SK-N-SH (cell line): ENCODE results near the gene CASP8. TPM values are rescaled to one million over a fixed set of nuclear protein-coding genes. Genes with fewer than 3 reads are reported as not detected.

ENCODE experiments used
- CTCF ChIA-PET: fragments of 300-600, 350-600 bp; formaldehyde crosslinking; extraction: SDS; loops from one replicate; lab custom pipeline; 2021; lab: Yijun Ruan, JAX
- POLR2A ChIA-PET: fragments of 350-600 bp; sonication (Branson Sonifier 250); formaldehyde crosslinking; extraction: SDS; loops from one replicate; lab custom pipeline; 2020; ENCODE audit warnings: antibody characterized with exemption, inconsistent platforms; lab: Yijun Ruan, JAX
- DNase-seq: peaks from one replicate; pipeline ENCODE4 v3.0.0; 2012
- H2AFZ ChIP-seq: fragments of 200-600 bp; sonication (generic); 2 replicates; pipeline ENCODE4 v1.8.1; 2016; ENCODE audit warnings: antibody characterized with exemption, mild to moderate bottlenecking, low read depth
- H3F3A ChIP-seq: fragments of 200-600 bp; sonication (generic); replicated peaks from 2 replicates; pipeline ENCODE3; 2016; ENCODE audit warnings: antibody characterized with exemption, mild to moderate bottlenecking; ENCODE audit not compliant: insufficient read depth
- H3K27ac ChIP-seq, 2 experiments: fragments of 200-500 bp in 1 of 2; fragments of 200-600 bp in 1 of 2; sonication (Bioruptor generic) in 1 of 2; sonication (generic), shearing (Covaris generic) in 1 of 2; 2 replicates each; pipeline versions ENCODE4 v1.5.1 to v1.6.1; 2014 to 2016; ENCODE audit warnings: low read depth in 2 of 2, inconsistent platforms in 1 of 2, low read length in 1 of 2, mild to moderate bottlenecking in 1 of 2, mixed read lengths in 1 of 2
- H3K27me3 ChIP-seq: fragments of 200-600 bp; sonication (generic), shearing (Covaris generic); 2 replicates; pipeline ENCODE4 v1.6.1; 2016; ENCODE audit warnings: mixed run types; ENCODE audit not compliant: insufficient read depth
- H3K36me3 ChIP-seq, 2 experiments: fragments of 200-500 bp in 1 of 2; fragments of 200-600 bp in 1 of 2; sonication (Bioruptor generic) in 1 of 2; sonication (generic) in 1 of 2; replicated peaks in 1 of 2; 2 replicates each; pipeline versions ENCODE3 to v1.5.1; 2014 to 2016; ENCODE audit warnings: low read length in 1 of 2, mild to moderate bottlenecking in 1 of 2; ENCODE audit not compliant: insufficient read depth in 2 of 2, control insufficient read depth in 1 of 2
- H3K4me1 ChIP-seq, 2 experiments: fragments of 200-500 bp in 1 of 2; fragments of 200-600 bp in 1 of 2; sonication (Bioruptor generic) in 1 of 2; sonication (generic), shearing (Covaris generic) in 1 of 2; 2 replicates each; pipeline versions ENCODE4 v1.5.1 to v1.6.1; 2014 to 2016; ENCODE audit warnings: low read depth in 1 of 2, low read length in 1 of 2, mixed run types in 1 of 2; ENCODE audit not compliant: insufficient read depth in 2 of 2, control insufficient read depth in 1 of 2
- H3K4me2 ChIP-seq: fragments of 200-600 bp; sonication (generic), shearing (Covaris generic); 2 replicates; pipeline ENCODE4 v1.6.1; 2017; ENCODE audit warnings: mixed run types
- H3K4me3 ChIP-seq, 2 experiments: fragments of 200-500 bp in 1 of 2; fragments of 200-600 bp in 1 of 2; sonication (Bioruptor generic) in 1 of 2; sonication (generic), shearing (Covaris generic) in 1 of 2; 2 replicates each; pipeline versions ENCODE4 v1.5.1 to v1.8.1; 2014 to 2016; ENCODE audit warnings: low read depth in 2 of 2, inconsistent platforms in 1 of 2, low read length in 1 of 2, mild to moderate bottlenecking in 1 of 2, mixed read lengths in 1 of 2, moderate library complexity in 1 of 2
- H3K79me2 ChIP-seq: fragments of 200-600 bp; sonication (generic); 2 replicates; pipeline ENCODE4 v1.8.1; 2017; ENCODE audit warnings: mild to moderate bottlenecking; ENCODE audit not compliant: insufficient read depth
- H3K9ac ChIP-seq: fragments of 200-600 bp; sonication (generic); 2 replicates; pipeline ENCODE4 v1.6.1; 2017; ENCODE audit warnings: mixed run types
- H3K9me2 ChIP-seq: fragments of 200-600 bp; sonication (generic); 2 replicates; pipeline ENCODE4 v1.6.1; 2017; ENCODE audit warnings: mixed run types
- H3K9me3 ChIP-seq: fragments of 200-600 bp; sonication (generic); 2 replicates; pipeline ENCODE4 v1.6.1; 2017; ENCODE audit warnings: mixed run types, mild to moderate bottlenecking, moderate library complexity
- H4K20me1 ChIP-seq: fragments of 200-600 bp; sonication (generic); 2 replicates; pipeline ENCODE4 v1.6.1; 2017; ENCODE audit warnings: mild to moderate bottlenecking, mixed run types; ENCODE audit not compliant: insufficient read depth
- EZH2phosphoT487 ChIP-seq: fragments of 200-600 bp; sonication (generic); IDR thresholded peaks from 2 replicates; pipeline ENCODE4 v1.6.1; 2017; ENCODE audit warnings: low read depth, mixed run types, mild to moderate bottlenecking, antibody characterized with exemption, moderate library complexity, borderline replicate concordance
- GABPA ChIP-seq: IDR thresholded peaks from 2 replicates; pipeline ENCODE4 v1.4.0; 2012; ENCODE audit warnings: low read depth, mild to moderate bottlenecking
- RXRA ChIP-seq: IDR thresholded peaks from 2 replicates; pipeline ENCODE4 v1.4.0; 2012; ENCODE audit warnings: low read depth, mild to moderate bottlenecking, borderline replicate concordance
- SIN3A ChIP-seq: IDR thresholded peaks from 2 replicates; pipeline ENCODE4 v1.6.1; 2012; ENCODE audit warnings: low read depth, mild to moderate bottlenecking, low read length, moderate library complexity, borderline replicate concordance
- WGBS: methylation state at CpG from one replicate; pipeline ENCODE4 v1.1.6; 2017; ENCODE audit warnings: low lambda C conversion rate; 5-methylcytosine and 5-hydroxymethylcytosine counted together
- polyA plus RNA-seq, 3 experiments: library from polyadenylated mRNA; depleted of rRNA; stranded (reverse); fragments of >200 nt; gene quantifications; 2 replicates each; pipeline ENCODE4 v1.2.3, GENCODE V29; 2012
- TF ChIP-seq, protein P1 (sequence below): IDR thresholded peaks from 2 replicates; pipeline ENCODE4; 2012
- TF ChIP-seq, protein P2 (sequence below): IDR thresholded peaks from 2 replicates; pipeline ENCODE4 v1.4.0; 2012; ENCODE audit warnings: low read depth, borderline replicate concordance

CASP8 gene
- polyA plus RNA-seq, 1 of the 3 experiments (the other 2 are of a cell fraction), result 13.1 TPM

DNA sequence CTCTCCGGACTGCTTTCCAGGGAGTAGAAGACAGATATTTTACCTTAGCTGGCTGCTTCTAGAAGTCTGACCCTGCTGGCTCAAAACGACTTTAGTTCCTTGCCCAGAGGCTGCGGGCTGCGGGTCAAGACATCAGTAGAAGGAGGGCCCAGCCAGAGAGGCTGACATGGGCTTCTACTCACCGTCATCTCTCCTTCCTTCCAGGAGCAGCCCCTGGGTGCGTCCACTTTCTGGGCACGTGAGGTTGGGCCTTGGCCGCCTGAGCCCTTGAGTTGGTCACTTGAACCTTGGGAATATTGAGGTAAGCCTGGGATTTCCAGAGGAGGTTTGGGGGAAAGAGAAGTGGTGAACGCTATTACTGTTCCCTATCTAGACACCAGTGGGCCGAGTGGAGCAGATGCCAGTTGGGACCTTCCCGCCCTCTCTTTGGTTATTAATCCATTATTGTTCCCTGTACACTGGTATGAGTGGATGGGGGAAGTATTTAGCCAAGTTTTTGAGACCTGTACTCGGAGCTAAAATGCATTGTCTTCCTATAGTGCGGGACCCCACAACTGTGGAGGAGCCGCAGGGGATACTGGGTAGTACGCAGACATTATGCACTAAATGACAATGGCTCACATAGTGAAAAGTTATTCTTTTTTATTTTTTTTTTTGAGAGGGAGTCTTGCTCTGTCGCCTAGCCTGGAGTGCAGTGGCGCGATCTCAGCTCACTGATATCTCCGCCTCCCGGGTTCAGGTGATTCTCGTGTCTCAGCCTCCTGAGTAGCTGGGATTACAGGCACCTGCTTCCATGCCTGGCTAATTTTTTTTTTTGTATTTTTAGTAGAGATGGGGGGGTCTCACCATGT is 26.3 kb upstream of the CASP8 start:
- ChIA-PET POLR2A (no interaction called here), CTCF (interaction anchor here (0.7 to 2.2 kb wide), 3 partner anchors 9 to 627 kb away, joined by 3 to 10 read pairs (median 4); no protein-coding TSS in a partner anchor)
- Histone ChIP-seq H3K79me2 (no peaks in the 10 kb centered on the region), H3K9me3 (no peaks in the 10 kb centered on the region), H3K36me3 (no peaks in the 10 kb centered on the region), H3K4me1 (peaks cover 0 to 6% of the 10 kb centered on the region in 2 experiments; a peak in 2 of 4 replicates), H3K4me2 (no peak overlapping the region), H3K27ac (no peak overlapping the region), H3K27me3 (no peaks in the 10 kb centered on the region), H4K20me1 (no peaks in the 10 kb centered on the region), H3K9ac (no peak overlapping the region), H3K9me2 (no peaks in the 10 kb centered on the region), H3K4me3 (no peak overlapping the region), H3F3A (peaks cover 6% of the 10 kb centered on the region), H2AFZ (no peak overlapping the region; the same call in 1 of the 2 replicates)
- TF ChIP-seq EZH2phosphoT487, result no peak
- no peak for TF ChIP-seq SIN3A
- no peak for TF ChIP-seq GABPA
- TF ChIP-seq, protein P1, sequence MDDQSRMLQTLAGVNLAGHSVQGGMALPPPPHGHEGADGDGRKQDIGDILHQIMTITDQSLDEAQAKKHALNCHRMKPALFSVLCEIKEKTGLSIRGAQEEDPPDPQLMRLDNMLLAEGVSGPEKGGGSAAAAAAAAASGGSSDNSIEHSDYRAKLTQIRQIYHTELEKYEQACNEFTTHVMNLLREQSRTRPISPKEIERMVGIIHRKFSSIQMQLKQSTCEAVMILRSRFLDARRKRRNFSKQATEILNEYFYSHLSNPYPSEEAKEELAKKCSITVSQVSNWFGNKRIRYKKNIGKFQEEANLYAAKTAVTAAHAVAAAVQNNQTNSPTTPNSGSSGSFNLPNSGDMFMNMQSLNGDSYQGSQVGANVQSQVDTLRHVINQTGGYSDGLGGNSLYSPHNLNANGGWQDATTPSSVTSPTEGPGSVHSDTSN, result no peak
- WGBS, result 87% methylated on average over 20 of the region's 21 CpGs
- no peak for DNase-seq

DNA sequence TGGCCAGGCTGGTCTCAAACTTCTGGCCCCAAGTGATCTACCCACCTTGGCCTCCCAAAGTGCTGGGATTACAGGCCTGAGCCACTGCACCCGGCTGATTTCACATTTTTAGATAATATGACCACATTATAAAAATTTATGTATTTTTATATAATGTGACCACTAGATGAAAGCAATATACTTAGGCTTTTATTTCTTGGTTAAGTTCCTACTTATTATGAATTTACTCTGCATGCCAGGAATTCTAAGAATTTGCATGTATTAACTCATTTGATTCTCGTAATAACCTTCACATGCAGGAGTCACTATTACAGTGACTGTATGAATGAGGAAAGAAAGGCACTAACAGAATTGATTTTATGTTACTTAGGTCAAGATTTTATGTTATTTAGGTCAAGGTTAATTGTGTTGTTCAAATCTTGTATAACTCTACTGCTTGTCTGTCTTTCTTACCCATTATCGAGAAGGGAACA is 25.6 kb upstream of the CASP8 start:
- H3K27ac ChIP-seq, result no peak overlapping the region
- no peak for TF ChIP-seq RXRA
- TF ChIP-seq, protein P2, sequence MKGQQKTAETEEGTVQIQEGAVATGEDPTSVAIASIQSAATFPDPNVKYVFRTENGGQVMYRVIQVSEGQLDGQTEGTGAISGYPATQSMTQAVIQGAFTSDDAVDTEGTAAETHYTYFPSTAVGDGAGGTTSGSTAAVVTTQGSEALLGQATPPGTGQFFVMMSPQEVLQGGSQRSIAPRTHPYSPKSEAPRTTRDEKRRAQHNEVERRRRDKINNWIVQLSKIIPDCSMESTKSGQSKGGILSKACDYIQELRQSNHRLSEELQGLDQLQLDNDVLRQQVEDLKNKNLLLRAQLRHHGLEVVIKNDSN, result no peak
- TF ChIP-seq EZH2phosphoT487, result no peak
- POLR2A ChIA-PET, result no interaction called here
- WGBS, result 71% methylated on average over 3 of the region's 3 CpGs
- H3K4me2 ChIP-seq, result no peak overlapping the region
- H3F3A ChIP-seq, result peaks cover 6% of the 10 kb centered on the region
- H3K9me3 ChIP-seq, result no peaks in the 10 kb centered on the region
- H3K4me1 ChIP-seq, result peaks cover 0 to 6% of the 10 kb centered on the region in 2 experiments; a peak in 2 of 4 replicates
- H3K9ac ChIP-seq, result no peak overlapping the region
- no peaks in the 10 kb centered on the region for H4K20me1 ChIP-seq
- CTCF ChIA-PET, result interaction anchor here (0.7 kb wide), 1 partner anchor 129 kb away, joined by 3 read pairs; no protein-coding TSS in a partner anchor
- no peak overlapping the region for H2AFZ ChIP-seq
- H3K27me3 ChIP-seq, result no peaks in the 10 kb centered on the region
- no peaks in the 10 kb centered on the region for H3K9me2 ChIP-seq
- no peak overlapping the region for H3K4me3 ChIP-seq
- no peaks in the 10 kb centered on the region for H3K79me2 ChIP-seq
- H3K36me3 ChIP-seq, result no peaks in the 10 kb centered on the region
- DNase-seq, result no peak
